Progenitor cell of endocrine pancreas (in vitro differentiated cells): ENCODE measurements around the gene KCNQ1. TPM values are rescaled to one million over a fixed set of nuclear protein-coding genes. Genes with fewer than 3 reads are reported as not detected.

Experiments used
- DNase-seq: peaks from one replicate; pipeline ENCODE4 v3.0.0; 2021; ENCODE audit warnings: low spot score; ENCODE audit not compliant: unreplicated experiment
- H3K27ac Mint-ChIP-seq: 2 replicates; pipeline ENCODE4 v1.8.0; 2021; ENCODE audit warnings: mild to moderate bottlenecking, moderate library complexity, mixed read lengths
- H3K27me3 Mint-ChIP-seq: 2 replicates; pipeline ENCODE4 v1.8.0; 2021; ENCODE audit warnings: mixed read lengths
- H3K36me3 Mint-ChIP-seq: 2 replicates; pipeline ENCODE4 v1.8.0; 2022; ENCODE audit warnings: mixed read lengths; ENCODE audit not compliant: insufficient read depth
- H3K4me1 Mint-ChIP-seq: 2 replicates; pipeline ENCODE4 v1.8.0; 2021; ENCODE audit warnings: low read depth, mixed read lengths
- H3K4me3 Mint-ChIP-seq: 2 replicates; pipeline ENCODE4 v1.8.0; 2021; ENCODE audit warnings: low read depth, mild to moderate bottlenecking, moderate library complexity, mixed read lengths
- H3K9me3 Mint-ChIP-seq: 2 replicates; pipeline ENCODE4 v1.8.0; 2021; ENCODE audit warnings: low read depth, mixed read lengths
- CTCF ChIP-seq: fragments of 200-600 bp; sonication (generic); IDR thresholded peaks from one replicate; pipeline ENCODE4 v1.5.0; 2021; ENCODE audit warnings: antibody characterized with exemption, mild to moderate bottlenecking; ENCODE audit not compliant: unreplicated experiment
- total RNA-seq: library from RNA; stranded (reverse); gene quantifications from 2 replicates; pipeline ENCODE4 v1.2.1, GENCODE V29; 2021

KCNQ1 gene
- total RNA-seq, 1 donor from 2014 or later: 3.3 TPM

- no peak for TF ChIP-seq CTCF
- peak; percentile 6 for DNase-seq
- no peak overlapping the region for H3K4me3 Mint-ChIP-seq
- peaks cover 5% of the 10 kb centered on the region for H3K9me3 Mint-ChIP-seq
- peaks cover 29% of the 10 kb centered on the region for H3K27me3 Mint-ChIP-seq
- H3K4me1 Mint-ChIP-seq: no peaks in the 10 kb centered on the region
- H3K36me3 Mint-ChIP-seq: peaks cover 3% of the 10 kb centered on the region
- peak overlapping the region; percentile 59 for H3K27ac Mint-ChIP-seq
Observed at GRCh38 chr11:2794968-2795322, 350.1 kb downstream of the KCNQ1 start.

GRCh38 chr11:2795491-2795991 lies 350.7 kb downstream of the KCNQ1 start:
- Mint-ChIP-seq H3K4me3 (no peak overlapping the region), H3K36me3 (peaks cover 3% of the 10 kb centered on the region), H3K27me3 (peaks cover 29% of the 10 kb centered on the region), H3K9me3 (peaks cover 5% of the 10 kb centered on the region), H3K4me1 (no peaks in the 10 kb centered on the region), H3K27ac (no peak overlapping the region)
- no peak for TF ChIP-seq CTCF
- DNase-seq: no peak

- peaks cover 27% of the 10 kb centered on the region for H3K27me3 Mint-ChIP-seq
Observed at GRCh38 chr11:2796091-2796490, 351.3 kb downstream of the KCNQ1 start.

GRCh38 chr11:2796508-2797113 lies 351.8 kb downstream of the KCNQ1 start:
- Mint-ChIP-seq H3K27ac (no peak overlapping the region), H3K4me1 (no peaks in the 10 kb centered on the region), H3K27me3 (peaks cover 27% of the 10 kb centered on the region), H3K9me3 (peaks cover 5% of the 10 kb centered on the region), H3K4me3 (no peak overlapping the region), H3K36me3 (peaks cover 3% of the 10 kb centered on the region)
- TF ChIP-seq CTCF: no peak
- peak; percentile 9 for DNase-seq

More at GRCh38 chr11:2796091-2796490, 351.3 kb downstream of the KCNQ1 start:
- Mint-ChIP-seq H3K27ac (no peak overlapping the region), H3K4me1 (no peaks in the 10 kb centered on the region), H3K4me3 (no peak overlapping the region), H3K9me3 (peaks cover 5% of the 10 kb centered on the region), H3K36me3 (peaks cover 3% of the 10 kb centered on the region)
- peak; percentile 5 for DNase-seq
- no peak for TF ChIP-seq CTCF

- TF ChIP-seq CTCF: no peak
- peak; percentile 5 for DNase-seq
- Mint-ChIP-seq H3K9me3 (peaks cover 5% of the 10 kb centered on the region), H3K27me3 (peaks cover 26% of the 10 kb centered on the region), H3K4me3 (no peak overlapping the region), H3K36me3 (peaks cover 3% of the 10 kb centered on the region), H3K4me1 (no peaks in the 10 kb centered on the region), H3K27ac (no peak overlapping the region)
Observed at GRCh38 chr11:2797121-2797711, 352.4 kb downstream of the KCNQ1 start.
